CD4-positive, alpha-beta memory T cell (primary cell): ENCODE measurements around the gene FLYWCH2. TPM values are rescaled to one million over a fixed set of nuclear protein-coding genes. Genes with fewer than 3 reads are reported as not detected.

Source experiments
- CTCF ChIA-PET: fragments of 350-600 bp; sonication (Branson Sonifier 250); formaldehyde crosslinking; loops from one replicate; lab custom pipeline; 2021; ENCODE audit warnings: inconsistent platforms; ENCODE audit not compliant: partially characterized antibody; lab: Charles Lee
- POLR2A ChIA-PET: fragments of 350-600 bp; sonication (Branson Sonifier 250); formaldehyde crosslinking; loops from one replicate; lab custom pipeline; 2021; ENCODE audit not compliant: partially characterized antibody; lab: Charles Lee
- DNase-seq, 5 donors: peaks; one replicate each; pipeline versions ENCODE4 v3.0.0 to v3.0.0-alpha.2; 2020 to 2022; ENCODE audit warnings: mixed read lengths in 1 of 5
- H3K27ac ChIP-seq: one replicate; pipeline ENCODE4 v1.7.0; 2013; ENCODE audit warnings: low read depth, low read length
- H3K27me3 ChIP-seq: 2 replicates; pipeline ENCODE4 v1.7.0; 2013; ENCODE audit warnings: mild to moderate bottlenecking, low read length, moderate library complexity; ENCODE audit not compliant: insufficient read depth
- H3K36me3 ChIP-seq: 2 replicates; pipeline ENCODE4 v1.7.0; 2013; ENCODE audit warnings: mild to moderate bottlenecking, low read length, moderate library complexity; ENCODE audit not compliant: insufficient read depth
- H3K4me1 ChIP-seq: 2 replicates; pipeline ENCODE4 v1.7.0; 2013; ENCODE audit warnings: mild to moderate bottlenecking, low read length, moderate library complexity; ENCODE audit not compliant: insufficient read depth
- H3K4me3 ChIP-seq, 2 donors: one replicate each; pipeline ENCODE4 v1.7.0; 2013; ENCODE audit warnings: low read length in 2 of 2, mild to moderate bottlenecking in 1 of 2
- H3K9me3 ChIP-seq, 2 donors: one replicate each; pipeline ENCODE4 v1.7.0; 2013; ENCODE audit warnings: low read length in 2 of 2, control low read depth in 1 of 2; ENCODE audit not compliant: control insufficient read depth in 1 of 2
- H3K27ac Mint-ChIP-seq, 7 donors: one replicate each; pipeline ENCODE4 v1.8.0; 2020 to 2021; ENCODE audit warnings: mixed read lengths in 7 of 7, mild to moderate bottlenecking in 6 of 7, inconsistent platforms in 3 of 7, moderate library complexity in 3 of 7
- H3K27me3 Mint-ChIP-seq, 2 donors: one replicate each; pipeline ENCODE4 v1.8.0; 2020 to 2021; ENCODE audit warnings: mixed read lengths in 2 of 2
- H3K36me3 Mint-ChIP-seq, 2 donors: one replicate each; pipeline ENCODE4 v1.8.0; 2020 to 2021; ENCODE audit warnings: mixed read lengths in 2 of 2, inconsistent platforms in 1 of 2, mild to moderate bottlenecking in 1 of 2
- H3K4me1 Mint-ChIP-seq, 4 donors: one replicate each; pipeline ENCODE4 v1.8.0; 2020 to 2021; ENCODE audit warnings: mixed read lengths in 4 of 4, mild to moderate bottlenecking in 1 of 4
- H3K4me3 Mint-ChIP-seq, 8 donors: one replicate each; pipeline ENCODE4 v1.8.0; 2020 to 2021; ENCODE audit warnings: mixed read lengths in 8 of 8, mild to moderate bottlenecking in 7 of 8, moderate library complexity in 6 of 8, inconsistent platforms in 3 of 8
- H3K9me3 Mint-ChIP-seq, 8 donors: one replicate each; pipeline ENCODE4 v1.8.0; 2020 to 2021; ENCODE audit warnings: mixed read lengths in 8 of 8, mild to moderate bottlenecking in 5 of 8, inconsistent platforms in 3 of 8, moderate library complexity in 1 of 8
- intact Hi-C: fragments of 100-400 bp; cut with micrococcal nuclease; formaldehyde crosslinking; loops from one replicate; pipeline ENCODE4 v1.15.1; 2023
- polyA plus RNA-seq, 2 donors: library from polyadenylated mRNA; unstranded; fragments of 300-500 nt; fragmentation: Illumina TruSeq; gene quantifications; one replicate each; pipeline ENCODE4 v1.2.3, GENCODE V29; 2021
- total RNA-seq, 2 experiments: library from RNA; stranded (reverse); gene quantifications; one replicate each; pipeline ENCODE4 v1.2.3, GENCODE V29; 2021

FLYWCH2 gene
- total and polyA plus RNA-seq, 4 experiments from 2014 or later, result 21.1 to 27.1 (median 23.7) TPM

GRCh38 chr16:2884041-2884451 is 1.0 kb downstream of the FLYWCH2 start:
- Histone ChIP-seq H3K9me3 (no peaks in the 10 kb centered on the region), H3K27me3 (no peaks in the 10 kb centered on the region), H3K4me1 (peaks cover 7% of the 10 kb centered on the region), H3K27ac (peak overlapping the region; percentile 88), H3K4me3 (peak overlapping the region; percentile 36 to 88), H3K36me3 (no peaks in the 10 kb centered on the region)
- intact Hi-C loops, result loop anchor here (5.0 kb wide), 1 partner anchor 83 kb away; the partner anchor contains the start of gene PAQR4
- Mint-ChIP-seq H3K36me3 (peaks cover 0 to 6% of the 10 kb centered on the region in 2 donors), H3K4me1 (peaks cover 8 to 25% (median 16%) of the 10 kb centered on the region in 4 donors), H3K27ac (peak overlapping the region; percentile 72 to 88 (median 86)), H3K9me3 (no peaks in the 10 kb centered on the region), H3K27me3 (no peaks in the 10 kb centered on the region), H3K4me3 (peak overlapping the region; percentile 82 to 93 (median 84))
- ChIA-PET POLR2A (interaction anchor here (0.9 to 2.6 kb wide), 12 partner anchors 12 to 833 kb away, joined by 3 to 54 read pairs (median 6); partner anchors contain the start of genes ELOB, FLYWCH1, PRSS27 and SRRM2), CTCF (interaction anchor here (1.0 to 2.3 kb wide), 6 partner anchors 16 to 43 kb away, joined by 3 to 11 read pairs (median 6); no protein-coding TSS in a partner anchor)
- peak in 1 of 5 donors; percentile 8 for DNase-seq

GRCh38 chr16:2894231-2894630 is 11.2 kb downstream of the FLYWCH2 start:
- Histone ChIP-seq H3K27me3 (no peaks in the 10 kb centered on the region), H3K9me3 (no peaks in the 10 kb centered on the region), H3K4me1 (no peaks in the 10 kb centered on the region), H3K27ac (no peak overlapping the region), H3K36me3 (no peaks in the 10 kb centered on the region), H3K4me3 (no peak overlapping the region)
- H3K9me3 Mint-ChIP-seq, result no peaks in the 10 kb centered on the region
- intact Hi-C loops, result no loop called here
- peaks cover 0 to 2% of the 10 kb centered on the region in 2 donors for H3K36me3 Mint-ChIP-seq
- ChIA-PET POLR2A (no interaction called here), CTCF (no interaction called here)
- H3K4me3 Mint-ChIP-seq, result no peak overlapping the region
- no peaks in the 10 kb centered on the region for H3K27me3 Mint-ChIP-seq
- no peaks in the 10 kb centered on the region for H3K4me1 Mint-ChIP-seq
- DNase-seq, result no peak
- H3K27ac Mint-ChIP-seq, result no peak overlapping the region

GRCh38 chr16:2895813-2896212 is 12.8 kb downstream of the FLYWCH2 start:
- no peak for DNase-seq
- Histone ChIP-seq H3K27me3 (no peaks in the 10 kb centered on the region), H3K9me3 (no peaks in the 10 kb centered on the region), H3K4me1 (no peaks in the 10 kb centered on the region), H3K27ac (no peak overlapping the region), H3K4me3 (no peak overlapping the region), H3K36me3 (no peaks in the 10 kb centered on the region)
- no peaks in the 10 kb centered on the region for H3K27me3 Mint-ChIP-seq
- no peaks in the 10 kb centered on the region for H3K9me3 Mint-ChIP-seq
- H3K4me3 Mint-ChIP-seq, result no peak overlapping the region
- POLR2A ChIA-PET, result no interaction called here
- no peaks in the 10 kb centered on the region for H3K4me1 Mint-ChIP-seq
- intact Hi-C loops, result no loop called here
- H3K27ac Mint-ChIP-seq, result no peak overlapping the region
- CTCF ChIA-PET, result no interaction called here
- peaks cover 0 to 2% of the 10 kb centered on the region in 2 donors for H3K36me3 Mint-ChIP-seq

GRCh38 chr16:2896480-2897010 is 13.5 kb downstream of the FLYWCH2 start:
- Mint-ChIP-seq H3K4me3 (no peak overlapping the region), H3K9me3 (no peaks in the 10 kb centered on the region), H3K36me3 (peaks cover 0 to 2% of the 10 kb centered on the region in 2 donors), H3K27ac (no peak overlapping the region), H3K4me1 (no peaks in the 10 kb centered on the region), H3K27me3 (no peaks in the 10 kb centered on the region)
- DNase-seq, result no peak
- Histone ChIP-seq H3K27me3 (no peaks in the 10 kb centered on the region), H3K27ac (no peak overlapping the region), H3K4me1 (no peaks in the 10 kb centered on the region), H3K4me3 (no peak overlapping the region), H3K9me3 (no peaks in the 10 kb centered on the region), H3K36me3 (no peaks in the 10 kb centered on the region)
- CTCF ChIA-PET, result interaction anchor here (1.3 kb wide), 1 partner anchor 9 kb away, joined by 5 read pairs; no protein-coding TSS in a partner anchor
- POLR2A ChIA-PET, result interaction anchor here (1.2 kb wide), 1 partner anchor 13 kb away, joined by 4 read pairs; the partner anchor contains the start of gene FLYWCH2
- intact Hi-C loops, result no loop called here

GRCh38 chr16:2897110-2897509 is 14.1 kb downstream of the FLYWCH2 start:
- intact Hi-C loops, result no loop called here
- H3K36me3 Mint-ChIP-seq, result peaks cover 0 to 2% of the 10 kb centered on the region in 2 donors
- Histone ChIP-seq H3K36me3 (no peaks in the 10 kb centered on the region), H3K27ac (no peak overlapping the region), H3K4me3 (no peak overlapping the region), H3K4me1 (no peaks in the 10 kb centered on the region), H3K9me3 (no peaks in the 10 kb centered on the region), H3K27me3 (no peaks in the 10 kb centered on the region)
- ChIA-PET POLR2A (interaction anchor here (1.2 kb wide), 1 partner anchor 14 kb away, joined by 4 read pairs; the partner anchor contains the start of gene FLYWCH2), CTCF (interaction anchor here (1.3 kb wide), 1 partner anchor 9 kb away, joined by 5 read pairs; no protein-coding TSS in a partner anchor)
- H3K9me3 Mint-ChIP-seq, result no peaks in the 10 kb centered on the region
- no peaks in the 10 kb centered on the region for H3K4me1 Mint-ChIP-seq
- H3K27ac Mint-ChIP-seq, result no peak overlapping the region
- no peak overlapping the region for H3K4me3 Mint-ChIP-seq
- no peak for DNase-seq
- H3K27me3 Mint-ChIP-seq, result no peaks in the 10 kb centered on the region

GRCh38 chr16:2898831-2899563 is 16.0 kb downstream of the FLYWCH2 start:
- Histone ChIP-seq H3K36me3 (no peaks in the 10 kb centered on the region), H3K9me3 (no peaks in the 10 kb centered on the region), H3K27ac (no peak overlapping the region), H3K4me3 (no peak overlapping the region), H3K4me1 (peaks cover 4% of the 10 kb centered on the region), H3K27me3 (no peaks in the 10 kb centered on the region)
- peaks cover 3 to 4% (median 3%) of the 10 kb centered on the region in 4 donors for H3K4me1 Mint-ChIP-seq
- peak overlapping the region in 2 of 7 donors; percentile 8 to 43 for H3K27ac Mint-ChIP-seq
- no peaks in the 10 kb centered on the region for H3K9me3 Mint-ChIP-seq
- no peak for DNase-seq
- CTCF ChIA-PET, result interaction anchor here (0.5 to 1.4 kb wide), 4 partner anchors 12 to 695 kb away, joined by 3 to 5 read pairs (median 4); no protein-coding TSS in a partner anchor
- POLR2A ChIA-PET, result no interaction called here
- peaks cover 0 to 2% of the 10 kb centered on the region in 2 donors for H3K36me3 Mint-ChIP-seq
- intact Hi-C loops, result no loop called here
- H3K4me3 Mint-ChIP-seq, result no peak overlapping the region
- H3K27me3 Mint-ChIP-seq, result no peaks in the 10 kb centered on the region

GRCh38 chr16:2899564-2900072 is 16.6 kb downstream of the FLYWCH2 start:
- no peaks in the 10 kb centered on the region for H3K9me3 ChIP-seq
- Mint-ChIP-seq H3K27ac (peak overlapping the region in 1 of 7 donors; percentile 8), H3K4me3 (no peak overlapping the region), H3K36me3 (peaks cover 0 to 2% of the 10 kb centered on the region in 2 donors), H3K27me3 (no peaks in the 10 kb centered on the region), H3K9me3 (no peaks in the 10 kb centered on the region), H3K4me1 (peaks cover 4 to 10% (median 7%) of the 10 kb centered on the region in 4 donors)
- CTCF ChIA-PET, result interaction anchor here (0.5 to 1.4 kb wide), 4 partner anchors 12 to 696 kb away, joined by 3 to 5 read pairs (median 4); no protein-coding TSS in a partner anchor
- H3K36me3 ChIP-seq, result no peaks in the 10 kb centered on the region
- peaks cover 5% of the 10 kb centered on the region for H3K4me1 ChIP-seq
- no peak for DNase-seq
- no peak overlapping the region for H3K27ac ChIP-seq
- POLR2A ChIA-PET, result no interaction called here
- H3K4me3 ChIP-seq, result no peak overlapping the region
- no peaks in the 10 kb centered on the region for H3K27me3 ChIP-seq
- intact Hi-C loops, result loop anchor here (10.0 kb wide), 1 partner anchor 125 kb away; the partner anchor contains the start of genes HCFC1R1, THOC6 and TNFRSF12A
